K562 (cell line): ENCODE measurements around the gene BTG2. TPM values are rescaled to one million over a fixed set of nuclear protein-coding genes. Genes with fewer than 3 reads are reported as not detected.

ENCODE experiments used
- ATF7 ChIP-seq: fragments of 450-650 bp; IDR thresholded peaks from 2 replicates; pipeline ENCODE4 v1.7.1; 2014; ENCODE audit warnings: mild to moderate bottlenecking, moderate library complexity
- DMBX1 ChIP-seq: fragments of 250-450 bp; sonication (Bioruptor Pico); IDR thresholded peaks from 2 replicates; pipeline ENCODE4 v1.8.0; 2022; ENCODE audit warnings: inconsistent platforms, mild to moderate bottlenecking, moderate library complexity, borderline replicate concordance
- EP300 ChIP-seq: IDR thresholded peaks from 2 replicates; pipeline ENCODE4 v1.6.1; 2012; ENCODE audit warnings: low read length, improper control_type of control experiment
- FOXK2 ChIP-seq, 2 experiments: fragments of 450-650 bp; IDR thresholded peaks in 1 of 2; conservative IDR thresholded peaks in 1 of 2; 2 replicates each; pipeline ENCODE4 v1.6.1; 2016; ENCODE audit warnings: low read depth in 2 of 2, mild to moderate bottlenecking in 1 of 2
- GTF3C2 ChIP-seq: IDR thresholded peaks from 3 replicates; pipeline ENCODE4 v1.6.1; 2011; ENCODE audit warnings: borderline replicate concordance, mild to moderate bottlenecking, moderate library complexity; ENCODE audit not compliant: insufficient read length; ENCODE audit errors: extremely low read depth
- HNRNPL ChIP-seq: fragments of 200-400 bp; formaldehyde crosslinking; IDR thresholded peaks from 2 replicates; pipeline ENCODE4 v1.6.1; 2017; ENCODE audit warnings: low read depth, mild to moderate bottlenecking, low read length
- MIER1 ChIP-seq: fragments of 450-650 bp; IDR thresholded peaks from 2 replicates; pipeline ENCODE4 v1.6.1; 2016; ENCODE audit warnings: antibody characterized with exemption, mild to moderate bottlenecking, low read depth
- RB1 ChIP-seq: fragments of 450-650 bp; IDR thresholded peaks from 2 replicates; pipeline ENCODE4 v1.6.1; 2017; ENCODE audit warnings: low read depth, mild to moderate bottlenecking
- RNF2 ChIP-seq: sonication (generic); IDR thresholded peaks from 2 replicates; pipeline ENCODE4 v1.6.1; 2016
- RUNX1 ChIP-seq: sonication (generic); IDR thresholded peaks from 2 replicates; pipeline ENCODE4 v1.6.1; 2016; ENCODE audit warnings: antibody characterized with exemption, low read depth
- SMARCC2 ChIP-seq: fragments of 450-650 bp; IDR thresholded peaks from 2 replicates; pipeline ENCODE4 v1.6.1; 2017; ENCODE audit warnings: antibody characterized with exemption, moderate library complexity, mild to moderate bottlenecking, low read depth
- SRSF7 ChIP-seq: fragments of 200-400 bp; formaldehyde crosslinking; optimal IDR thresholded peaks from 2 replicates; pipeline ENCODE3; 2017; ENCODE audit warnings: mild to moderate bottlenecking, low read depth, low read length
- STAT6 ChIP-seq: sonication (generic); formaldehyde crosslinking; IDR thresholded peaks from 2 replicates; pipeline ENCODE4 v1.8.1; 2023; ENCODE audit warnings: mild to moderate bottlenecking, missing genetic modification reagents
- TBP ChIP-seq: optimal IDR thresholded peaks from 2 replicates; pipeline ENCODE3; 2011; ENCODE audit warnings: low read depth, low read length, improper control_type of control experiment
- ZBTB33 ChIP-seq: sonication (generic); formaldehyde crosslinking; IDR thresholded peaks from 2 replicates; pipeline ENCODE4 v1.8.1; 2023; ENCODE audit warnings: mild to moderate bottlenecking, missing genetic modification reagents
- ZFP1 ChIP-seq: fragments of 450-650 bp; formaldehyde crosslinking; IDR thresholded peaks from 2 replicates; pipeline ENCODE4 v1.4.0; 2020; ENCODE audit warnings: mild to moderate bottlenecking, mixed read lengths
- ZNF175 ChIP-seq: fragments of 200-800 bp; sonication (Bioruptor generic); IDR thresholded peaks from 2 replicates; pipeline ENCODE4 v1.6.1; 2016; ENCODE audit warnings: low read depth, mild to moderate bottlenecking, missing genetic modification characterization, missing compliant biosample characterization
- ZNF23 ChIP-seq: fragments of 250-450 bp; sonication (Bioruptor Pico); IDR thresholded peaks from 2 replicates; pipeline ENCODE4 v1.4.0; 2020; ENCODE audit warnings: mild to moderate bottlenecking
- ZNF644 ChIP-seq: fragments of 200-800 bp; sonication (Bioruptor generic); IDR thresholded peaks from 2 replicates; pipeline ENCODE4 v1.6.1; 2016; ENCODE audit warnings: low read depth, missing genetic modification characterization, missing compliant biosample characterization
- ZNF76 ChIP-seq: fragments of 250-450 bp; sonication (Bioruptor Pico); IDR thresholded peaks from 2 replicates; pipeline ENCODE4 v1.4.0; 2020; ENCODE audit warnings: mild to moderate bottlenecking, moderate library complexity, borderline replicate concordance
- polyA plus RNA-seq, 8 experiments: library from polyadenylated mRNA; depleted of rRNA in 4 of 8; stranded (reverse) in 5 of 8; unstranded in 3 of 8; fragments of >200 nt; fragmentation: Nextera tagmentation in 2 of 8; fragmentation: Illumina TruSeq in 1 of 8; extraction: Ambion mirVana in 2 of 8; extraction: Trizol in 1 of 8; gene quantifications; 2 replicates each; pipeline versions ENCODE4 v1.2.1 to v1.2.3, GENCODE V29; 2011 to 2014; ENCODE audit warnings: inconsistent platforms in 1 of 8, missing spikeins in 1 of 8
- total RNA-seq, 7 experiments: library from RNA; depleted of rRNA in 6 of 7; stranded (reverse); fragments of >200 nt in 6 of 7; fragmentation: Illumina TruSeq in 2 of 7; extraction: Trizol in 2 of 7; gene quantifications; 2 replicates each; pipeline versions ENCODE4 v1.2.1 to v1.2.3, GENCODE V29; 2011 to 2021; ENCODE audit warnings: low replicate concordance in 1 of 7

BTG2 gene
- total and polyA plus RNA-seq, 9 of the 15 experiments (the other 6 are each of a cell fraction or from before 2014, with no cell fraction given) = 2.3 to 41.9 (median 8.7) TPM

- TF ChIP-seq STAT6 (CRISPR knock-in tag) = peak; percentile 85; the same call in 1 of the 2 replicates
- TF ChIP-seq ZNF23 (CRISPR knock-in tag) = no peak
- TF ChIP-seq ZNF644 (tag) = peak; percentile 95
- peak; percentile 41; the same call in 1 of the 2 replicates for TF ChIP-seq ZNF76 (CRISPR knock-in tag)
- peak; percentile 93 for TF ChIP-seq ZNF175 (CRISPR knock-in tag)
- TF ChIP-seq DMBX1 (CRISPR knock-in tag) = peak; percentile 94
- TF ChIP-seq RB1 = peak; percentile 47; the same call in 1 of the 2 replicates
- TF ChIP-seq ZBTB33 (CRISPR knock-in tag) = peak; percentile 27; the same call in 1 of the 2 replicates
- TF ChIP-seq GTF3C2 = no peak
- 0 out of 2 replicates have a peak, but pooled peaks have one; percentile 58 for TF ChIP-seq HNRNPL
- TF ChIP-seq FOXK2 (conservative IDR thresholded peaks at IDR 0.05 in 1 of 2, IDR thresholded peaks at IDR 0.05 in 1 of 2; ENCODE audit: low read depth in 2 of 2) = peak; percentile 40 to 62; a peak in 1 of 4 replicates
- no peak for TF ChIP-seq ZFP1 (CRISPR knock-in tag)
- peak; percentile 23 for TF ChIP-seq TBP
- TF ChIP-seq RUNX1 = peak; percentile 97
- peak; percentile 80 for TF ChIP-seq RNF2
- no peak for TF ChIP-seq SRSF7
- peak; percentile 26; the same call in 1 of the 2 replicates for TF ChIP-seq MIER1
- peak; percentile 97 for TF ChIP-seq SMARCC2
- peak; percentile 98 for TF ChIP-seq EP300
- TF ChIP-seq ATF7 = peak; percentile 73
Observed at GRCh38 chr1:203311368-203312301, 6.3 kb downstream of the BTG2 start (continued).
